Caco-2 (cell line): ENCODE data around the gene ANKRD22. TPM values are rescaled to one million over a fixed set of nuclear protein-coding genes. Genes with fewer than 3 reads are reported as not detected.
A peak's percentile ranks its signal among the peaks of the same experiment; 100 is the strongest.

Source experiments
- BruUV-seq: library from RNA; stranded (reverse); fragments of 400-500 nt; replicated peaks from 2 replicates; lab custom pipeline; 2021; lab: Mats Ljungman, UMichigan
- CTCF ChIA-PET: fragments of 300-600 bp; sonication (Branson Sonifier 250); formaldehyde crosslinking; loops from one replicate; lab custom pipeline; 2022; ENCODE audit warnings: antibody characterized with exemption; lab: Charles Lee
- POLR2A ChIA-PET: fragments of 300-600 bp; sonication (Branson Sonifier 250); formaldehyde crosslinking; loops from one replicate; lab custom pipeline; 2022; ENCODE audit warnings: antibody characterized with exemption; lab: Charles Lee
- DNase-seq, 2 experiments: peaks; one replicate each; pipeline versions ENCODE4 v3.0.0 to v3.0.0-alpha.2; 2020 to 2022
- H3K27me3 ChIP-seq: replicated peaks from 2 replicates; pipeline ENCODE4 v1.6.0; 2011; ENCODE audit warnings: low read length; ENCODE audit not compliant: control insufficient read depth, insufficient read depth
- H3K36me3 ChIP-seq: 2 replicates; pipeline ENCODE4 v1.5.1; 2011; ENCODE audit warnings: low read length; ENCODE audit not compliant: control insufficient read depth, insufficient read depth
- H3K4me1 ChIP-seq: fragments of 250-450 bp; sonication (Bioruptor Pico); 2 replicates; pipeline ENCODE4 v1.5.1; 2020; ENCODE audit warnings: mild to moderate bottlenecking
- H3K4me3 ChIP-seq: 2 replicates; pipeline ENCODE4 v1.5.1; 2011; ENCODE audit warnings: low read depth, mild to moderate bottlenecking, control low read depth, low read length
- H3K9me3 ChIP-seq: fragments of 250-450 bp; sonication (Bioruptor Pico); 2 replicates; pipeline ENCODE4 v1.5.1; 2020; ENCODE audit warnings: mild to moderate bottlenecking, moderate library complexity
- H3K27ac Mint-ChIP-seq: one replicate; pipeline ENCODE4 v1.8.0; 2022; ENCODE audit warnings: mixed read lengths; ENCODE audit not compliant: unreplicated experiment
- H3K27me3 Mint-ChIP-seq: one replicate; pipeline ENCODE4 v1.8.0; 2022; ENCODE audit warnings: mixed read lengths; ENCODE audit not compliant: insufficient read depth, unreplicated experiment
- H3K36me3 Mint-ChIP-seq: one replicate; pipeline ENCODE4 v1.8.0; 2022; ENCODE audit warnings: mild to moderate bottlenecking, mixed read lengths; ENCODE audit not compliant: insufficient read depth, unreplicated experiment
- H3K4me1 Mint-ChIP-seq: one replicate; pipeline ENCODE4 v1.8.0; 2022; ENCODE audit warnings: low read depth, mixed read lengths; ENCODE audit not compliant: unreplicated experiment
- H3K4me3 Mint-ChIP-seq: one replicate; pipeline ENCODE4 v1.8.0; 2022; ENCODE audit warnings: mild to moderate bottlenecking, moderate library complexity, mixed read lengths; ENCODE audit not compliant: unreplicated experiment
- H3K9me3 Mint-ChIP-seq: one replicate; pipeline ENCODE4 v1.8.0; 2022; ENCODE audit warnings: mixed read lengths; ENCODE audit not compliant: unreplicated experiment
- intact Hi-C: fragments of 100-400 bp; cut with micrococcal nuclease; formaldehyde crosslinking; loops from one replicate; pipeline ENCODE4 v1.10.0; 2022; ENCODE audit not compliant: unreplicated experiment
- total RNA-seq: library from RNA; stranded (reverse); gene quantifications from 2 replicates; pipeline ENCODE4 v1.2.3, GENCODE V29; 2022
- TF ChIP-seq, protein P1 (sequence below), 2 experiments: fragments of 200-600 bp in 1 of 2; IDR thresholded peaks; 1 replicate in 1 of 2; 2 replicates in 1 of 2; pipeline versions ENCODE4 v1.5.1 to v1.8.0; 2011 to 2022; ENCODE audit warnings: antibody characterized with exemption in 1 of 2, control low read depth in 1 of 2, inconsistent platforms in 1 of 2, low read depth in 1 of 2, low read length in 1 of 2, mild to moderate bottlenecking in 1 of 2, moderate library complexity in 1 of 2; ENCODE audit not compliant: insufficient read depth in 1 of 2, severe bottlenecking in 1 of 2, unreplicated experiment in 1 of 2

ANKRD22 gene
- total RNA-seq, 1 experiment from 2014 or later = not detected

DNA sequence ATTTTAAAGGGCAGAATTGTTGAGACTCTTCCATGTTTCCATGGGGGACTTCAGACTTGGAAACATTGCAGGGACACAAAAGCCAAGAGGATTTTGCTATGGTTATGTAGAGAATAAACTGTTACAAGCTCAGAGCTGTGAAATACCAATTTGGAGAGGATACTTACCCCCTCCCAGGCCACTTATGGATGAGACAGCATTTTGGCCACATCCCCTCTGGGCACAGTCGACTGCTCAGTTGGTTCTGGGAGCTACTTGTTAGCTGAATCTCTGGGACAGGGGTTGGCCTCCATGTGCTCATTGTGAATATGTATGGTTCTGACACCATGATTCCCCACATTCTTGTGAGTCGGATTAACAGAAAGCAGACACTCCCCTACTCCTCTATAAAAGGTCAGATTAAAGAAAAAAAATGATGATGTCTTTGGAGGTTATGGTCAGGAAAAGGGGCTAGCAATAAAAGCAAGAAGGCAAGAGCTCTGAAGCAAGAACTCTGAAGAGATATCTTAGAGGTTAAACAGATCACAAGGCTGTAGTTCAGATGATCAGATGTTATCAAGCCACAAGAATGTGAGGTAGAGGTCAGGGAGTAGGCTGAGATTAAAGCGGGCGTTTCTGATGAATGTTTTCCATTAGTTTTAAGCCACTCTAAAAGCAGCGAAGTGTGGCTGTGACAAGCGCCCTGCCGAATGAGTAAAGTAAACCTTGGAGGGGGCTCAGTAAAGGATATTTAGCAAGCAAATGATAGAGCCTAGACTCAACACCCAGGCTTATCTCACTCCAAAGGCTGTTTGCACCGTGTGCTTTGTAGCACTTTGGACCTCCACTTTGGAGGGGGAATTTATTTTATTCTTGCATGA lies 45.6 kb upstream of the ANKRD22 start:
- no peak overlapping the region for H3K4me3 ChIP-seq
- no peaks in the 10 kb centered on the region for H3K9me3 ChIP-seq
- peaks cover 20% of the 10 kb centered on the region for H3K4me1 Mint-ChIP-seq
- H3K27me3 ChIP-seq = no peaks in the 10 kb centered on the region
- no TSS peak for BruUV-seq
- POLR2A ChIA-PET = no interaction called here
- DNase-seq = peak; percentile 49 to 67
- no peaks in the 10 kb centered on the region for H3K36me3 Mint-ChIP-seq
- peak overlapping the region; percentile 76 for H3K27ac Mint-ChIP-seq
- H3K36me3 ChIP-seq = no peaks in the 10 kb centered on the region
- no peaks in the 10 kb centered on the region for H3K27me3 Mint-ChIP-seq
- TF ChIP-seq, protein P1, sequence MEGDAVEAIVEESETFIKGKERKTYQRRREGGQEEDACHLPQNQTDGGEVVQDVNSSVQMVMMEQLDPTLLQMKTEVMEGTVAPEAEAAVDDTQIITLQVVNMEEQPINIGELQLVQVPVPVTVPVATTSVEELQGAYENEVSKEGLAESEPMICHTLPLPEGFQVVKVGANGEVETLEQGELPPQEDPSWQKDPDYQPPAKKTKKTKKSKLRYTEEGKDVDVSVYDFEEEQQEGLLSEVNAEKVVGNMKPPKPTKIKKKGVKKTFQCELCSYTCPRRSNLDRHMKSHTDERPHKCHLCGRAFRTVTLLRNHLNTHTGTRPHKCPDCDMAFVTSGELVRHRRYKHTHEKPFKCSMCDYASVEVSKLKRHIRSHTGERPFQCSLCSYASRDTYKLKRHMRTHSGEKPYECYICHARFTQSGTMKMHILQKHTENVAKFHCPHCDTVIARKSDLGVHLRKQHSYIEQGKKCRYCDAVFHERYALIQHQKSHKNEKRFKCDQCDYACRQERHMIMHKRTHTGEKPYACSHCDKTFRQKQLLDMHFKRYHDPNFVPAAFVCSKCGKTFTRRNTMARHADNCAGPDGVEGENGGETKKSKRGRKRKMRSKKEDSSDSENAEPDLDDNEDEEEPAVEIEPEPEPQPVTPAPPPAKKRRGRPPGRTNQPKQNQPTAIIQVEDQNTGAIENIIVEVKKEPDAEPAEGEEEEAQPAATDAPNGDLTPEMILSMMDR (IDR thresholded peaks at IDR 0.05; ENCODE audit: insufficient read depth in 1 of 2, low read depth in 1 of 2, low read length in 1 of 2, severe bottlenecking in 1 of 2, unreplicated experiment in 1 of 2) = no peak
- H3K4me3 Mint-ChIP-seq = peak overlapping the region; percentile 44
- intact Hi-C loops = loop anchor here (1.0 to 2.0 kb wide), 2 partner anchors 16 to 35 kb away; partner anchors contain the start of gene STAMBPL1
- H3K4me1 ChIP-seq = peaks cover 60% of the 10 kb centered on the region
- no peaks in the 10 kb centered on the region for H3K9me3 Mint-ChIP-seq
- CTCF ChIA-PET = no interaction called here

DNA sequence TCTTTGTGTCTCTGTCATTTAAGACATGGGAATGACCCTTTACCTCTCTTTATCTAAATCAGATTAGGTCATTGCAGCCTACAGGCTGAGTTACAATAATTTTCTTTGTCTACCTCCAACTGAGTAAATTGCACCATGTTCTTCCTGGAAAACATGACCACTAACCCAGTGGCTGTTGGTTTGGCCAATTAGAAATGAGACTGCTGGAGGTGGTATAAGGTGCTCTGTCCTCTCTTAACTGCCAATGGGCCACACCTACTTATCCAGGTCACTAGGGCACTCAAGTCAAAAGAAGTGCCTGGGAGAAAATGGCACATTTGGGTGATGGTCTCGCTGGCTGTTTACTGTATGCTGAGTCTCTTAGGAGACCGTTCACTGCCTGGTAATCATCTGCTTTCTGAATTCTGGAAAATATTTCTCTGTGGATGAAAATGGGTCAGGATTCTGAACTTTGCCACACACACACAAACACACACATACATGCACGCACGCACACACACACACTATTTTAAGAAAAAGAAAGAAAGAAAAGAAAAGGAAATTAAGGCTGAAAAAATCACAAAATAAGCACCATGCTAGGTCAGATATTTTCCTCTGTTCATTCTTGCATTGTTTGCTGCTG lies 44.8 kb upstream of the ANKRD22 start:
- peaks cover 20% of the 10 kb centered on the region for H3K4me1 Mint-ChIP-seq
- H3K4me3 Mint-ChIP-seq = peak overlapping the region; percentile 9
- no peaks in the 10 kb centered on the region for H3K36me3 Mint-ChIP-seq
- DNase-seq = peak; percentile 22 to 72
- POLR2A ChIA-PET = no interaction called here
- H3K36me3 ChIP-seq = no peaks in the 10 kb centered on the region
- no TSS peak for BruUV-seq
- H3K27me3 Mint-ChIP-seq = no peaks in the 10 kb centered on the region
- CTCF ChIA-PET = no interaction called here
- no peaks in the 10 kb centered on the region for H3K9me3 ChIP-seq
- peak overlapping the region; percentile 76 for H3K27ac Mint-ChIP-seq
- H3K9me3 Mint-ChIP-seq = no peaks in the 10 kb centered on the region
- H3K27me3 ChIP-seq = no peaks in the 10 kb centered on the region
- peaks cover 60% of the 10 kb centered on the region for H3K4me1 ChIP-seq
- TF ChIP-seq, protein P1 (IDR thresholded peaks at IDR 0.05; ENCODE audit: insufficient read depth in 1 of 2, low read depth in 1 of 2, low read length in 1 of 2, severe bottlenecking in 1 of 2, unreplicated experiment in 1 of 2) = no peak
- H3K4me3 ChIP-seq = no peak overlapping the region
- intact Hi-C loops = loop anchor here (2.0 kb wide), 1 partner anchor 16 kb away; the partner anchor contains the start of gene STAMBPL1

DNA sequence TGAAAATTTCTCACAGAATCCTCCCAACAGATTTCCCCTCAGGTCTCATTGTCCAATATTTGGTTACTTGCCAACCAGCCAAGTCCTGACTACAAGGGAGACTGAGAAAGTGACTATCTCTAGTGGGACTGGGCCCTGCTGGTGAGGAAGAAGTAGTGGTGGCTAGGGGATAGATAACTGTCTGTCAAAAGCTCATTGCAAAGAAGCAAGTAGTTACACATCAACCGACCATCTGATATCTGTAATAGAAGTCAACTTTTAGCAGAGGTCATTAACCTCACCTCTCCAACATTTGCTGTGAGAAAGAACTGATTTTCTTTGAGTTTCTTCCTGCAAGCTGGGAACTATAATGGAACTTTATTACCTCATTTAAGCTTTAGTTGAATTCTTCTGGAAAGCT lies 43.6 kb upstream of the ANKRD22 start:
- CTCF ChIA-PET = interaction anchor here (0.8 to 0.9 kb wide), 2 partner anchors 37 to 39 kb away, joined by 3 to 7 read pairs; no protein-coding TSS in a partner anchor
- POLR2A ChIA-PET = no interaction called here

More for the DNA sequence above, 43.6 kb upstream of the ANKRD22 start:
- no peaks in the 10 kb centered on the region for H3K27me3 ChIP-seq
- Mint-ChIP-seq H3K9me3 (no peaks in the 10 kb centered on the region), H3K27ac (no peak overlapping the region), H3K36me3 (no peaks in the 10 kb centered on the region), H3K4me3 (no peak overlapping the region), H3K4me1 (peaks cover 20% of the 10 kb centered on the region), H3K27me3 (peaks cover under 1% of the 10 kb centered on the region)
- no peak overlapping the region for H3K4me3 ChIP-seq
- no peak for DNase-seq
- no peaks in the 10 kb centered on the region for H3K9me3 ChIP-seq
- TF ChIP-seq, protein P1 (IDR thresholded peaks at IDR 0.05; ENCODE audit: insufficient read depth in 1 of 2, low read depth in 1 of 2, low read length in 1 of 2, severe bottlenecking in 1 of 2, unreplicated experiment in 1 of 2) = no peak
- H3K4me1 ChIP-seq = peaks cover 50% of the 10 kb centered on the region
- no peaks in the 10 kb centered on the region for H3K36me3 ChIP-seq
- intact Hi-C loops = no loop called here
- BruUV-seq = no TSS peak
